DND-41 (cell line): ENCODE data around the gene HNRNPU.

Source experiments
- EZH2 ChIP-seq: IDR thresholded peaks from 3 replicates; pipeline ENCODE4 v1.6.1; 2012; ENCODE audit warnings: borderline replicate concordance, low read depth, mild to moderate bottlenecking, moderate library complexity, low read length, inconsistent platforms; ENCODE audit not compliant: severe bottlenecking
- TF ChIP-seq, protein P1 (sequence below): IDR thresholded peaks from 2 replicates; pipeline ENCODE4 v1.5.1; 2012; ENCODE audit warnings: borderline replicate concordance, low read length, moderate library complexity, mild to moderate bottlenecking; ENCODE audit not compliant: poor library complexity, severe bottlenecking; ENCODE audit errors: extremely low read depth

DNA sequence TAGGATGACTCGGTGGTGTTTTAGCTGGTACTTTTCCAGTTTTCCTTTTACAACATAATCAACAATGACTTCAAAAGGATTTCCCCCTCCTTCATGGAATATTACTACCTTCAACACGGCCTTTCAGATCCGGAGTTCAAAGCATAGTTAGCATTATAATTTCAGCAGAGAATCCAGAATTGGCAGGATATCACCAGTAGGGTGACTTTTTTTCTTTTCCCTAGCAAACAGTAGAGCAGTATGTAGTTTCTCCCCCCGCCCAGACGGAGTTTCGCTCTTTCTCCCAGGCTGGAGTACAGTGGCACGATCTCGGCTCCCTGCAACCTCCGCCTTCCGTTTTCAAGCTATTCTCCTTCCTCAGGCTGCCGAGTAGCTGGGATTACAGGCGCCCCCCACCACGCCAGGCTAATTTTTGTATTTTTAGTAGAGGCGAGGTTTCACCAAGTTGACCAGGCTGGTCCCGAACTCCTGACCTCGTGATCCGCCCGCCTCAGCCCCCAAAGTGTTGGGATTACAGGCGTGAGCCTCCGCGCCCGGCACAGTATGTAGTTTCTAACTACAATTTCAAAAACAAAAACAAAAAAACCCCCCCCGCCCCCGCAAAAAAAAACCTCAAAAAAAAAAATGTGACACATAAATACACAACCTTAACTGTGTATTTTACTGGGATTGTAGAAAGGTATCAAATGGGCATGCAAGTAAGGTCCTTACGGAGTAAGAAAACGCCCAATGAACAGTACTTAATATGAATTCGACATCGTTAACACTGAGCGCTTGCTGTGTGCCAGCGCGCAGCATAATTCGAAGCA lies 30.4 kb downstream of the HNRNPU start:
- TF ChIP-seq, protein P1, sequence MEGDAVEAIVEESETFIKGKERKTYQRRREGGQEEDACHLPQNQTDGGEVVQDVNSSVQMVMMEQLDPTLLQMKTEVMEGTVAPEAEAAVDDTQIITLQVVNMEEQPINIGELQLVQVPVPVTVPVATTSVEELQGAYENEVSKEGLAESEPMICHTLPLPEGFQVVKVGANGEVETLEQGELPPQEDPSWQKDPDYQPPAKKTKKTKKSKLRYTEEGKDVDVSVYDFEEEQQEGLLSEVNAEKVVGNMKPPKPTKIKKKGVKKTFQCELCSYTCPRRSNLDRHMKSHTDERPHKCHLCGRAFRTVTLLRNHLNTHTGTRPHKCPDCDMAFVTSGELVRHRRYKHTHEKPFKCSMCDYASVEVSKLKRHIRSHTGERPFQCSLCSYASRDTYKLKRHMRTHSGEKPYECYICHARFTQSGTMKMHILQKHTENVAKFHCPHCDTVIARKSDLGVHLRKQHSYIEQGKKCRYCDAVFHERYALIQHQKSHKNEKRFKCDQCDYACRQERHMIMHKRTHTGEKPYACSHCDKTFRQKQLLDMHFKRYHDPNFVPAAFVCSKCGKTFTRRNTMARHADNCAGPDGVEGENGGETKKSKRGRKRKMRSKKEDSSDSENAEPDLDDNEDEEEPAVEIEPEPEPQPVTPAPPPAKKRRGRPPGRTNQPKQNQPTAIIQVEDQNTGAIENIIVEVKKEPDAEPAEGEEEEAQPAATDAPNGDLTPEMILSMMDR, result peak; percentile 56
- TF ChIP-seq EZH2, result no peak
